PC-9 (cell line): ENCODE results near the gene ZBTB34. TPM values are rescaled to one million over a fixed set of nuclear protein-coding genes. Genes with fewer than 3 reads are reported as not detected.

Source experiments
- BruUV-seq: library from RNA; stranded (reverse); fragments of 400-500 nt; replicated peaks from 2 replicates; lab custom pipeline; 2021; lab: Mats Ljungman, UMichigan
- CTCF ChIA-PET: fragments of 300-600 bp; sonication (Branson Sonifier 250); formaldehyde crosslinking; loops from one replicate; lab custom pipeline; 2022; ENCODE audit warnings: antibody characterized with exemption; lab: Charles Lee
- POLR2A ChIA-PET: fragments of 300-600 bp; sonication (Branson Sonifier 250); formaldehyde crosslinking; loops from one replicate; lab custom pipeline; 2022; ENCODE audit warnings: antibody characterized with exemption; ENCODE audit not compliant: unreplicated experiment; lab: Charles Lee
- DNase-seq, 2 experiments: peaks; one replicate each; pipeline versions ENCODE4 v3.0.0 to v3.0.0-alpha.2; 2015 to 2022; ENCODE audit warnings: mixed read lengths in 1 of 2
- H2AFZ ChIP-seq: fragments of 200-600 bp; sonication (generic); 2 replicates; pipeline ENCODE4 v1.8.1; 2017; ENCODE audit warnings: antibody characterized with exemption
- H3F3A ChIP-seq: fragments of 200-600 bp; sonication (generic); 2 replicates; pipeline ENCODE4 v1.8.1; 2017; ENCODE audit warnings: antibody characterized with exemption, mild to moderate bottlenecking, low read depth; ENCODE audit not compliant: insufficient read depth
- H3K27ac ChIP-seq: fragments of 200-600 bp; sonication (generic); 2 replicates; pipeline ENCODE4 v1.6.1; 2016; ENCODE audit warnings: mixed run types
- H3K27me3 ChIP-seq: fragments of 200-600 bp; sonication (generic); 2 replicates; pipeline ENCODE4 v1.6.1; 2016; ENCODE audit warnings: low read depth, mixed run types; ENCODE audit not compliant: insufficient read depth
- H3K36me3 ChIP-seq: fragments of 200-600 bp; sonication (generic); 2 replicates; pipeline ENCODE4 v1.6.1; 2016; ENCODE audit warnings: low read depth, mixed run types
- H3K4me1 ChIP-seq: fragments of 200-600 bp; sonication (generic); replicated peaks from 2 replicates; pipeline ENCODE4 v1.6.1; 2016; ENCODE audit warnings: mixed run types; ENCODE audit not compliant: insufficient read depth
- H3K4me2 ChIP-seq: fragments of 200-600 bp; sonication (generic); 2 replicates; pipeline ENCODE4 v1.6.1; 2017; ENCODE audit warnings: mixed run types
- H3K4me3 ChIP-seq: fragments of 200-600 bp; sonication (generic); 2 replicates; pipeline ENCODE4 v1.6.1; 2016; ENCODE audit warnings: mixed run types
- H3K79me2 ChIP-seq: fragments of 200-600 bp; sonication (generic); 2 replicates; pipeline ENCODE4 v1.6.1; 2017; ENCODE audit warnings: low read depth, mixed run types
- H3K9me2 ChIP-seq: fragments of 200-600 bp; sonication (generic); 2 replicates; pipeline ENCODE4 v1.8.1; 2017; ENCODE audit warnings: mild to moderate bottlenecking; ENCODE audit not compliant: insufficient read depth
- H3K9me3 ChIP-seq: fragments of 200-600 bp; sonication (generic); 2 replicates; pipeline ENCODE4 v1.8.1; 2016; ENCODE audit warnings: low read depth; ENCODE audit not compliant: insufficient read depth
- H4K20me1 ChIP-seq: fragments of 200-600 bp; sonication (generic); 2 replicates; pipeline ENCODE4 v1.8.1; 2017; ENCODE audit not compliant: insufficient read depth
- CTCF ChIP-seq: fragments of 200-600 bp; sonication (generic); conservative IDR thresholded peaks from 2 replicates; pipeline ENCODE4 v1.6.1; 2017; ENCODE audit warnings: mixed run types, antibody characterized with exemption, mild to moderate bottlenecking, moderate library complexity
- EZH2 ChIP-seq: fragments of 200-600 bp; sonication (generic); IDR thresholded peaks from 2 replicates; pipeline ENCODE4 v1.8.0; 2017; ENCODE audit warnings: antibody characterized with exemption, low read depth
- intact Hi-C: fragments of 100-400 bp; cut with micrococcal nuclease; formaldehyde crosslinking; loops from one replicate; pipeline ENCODE4 v1.10.0; 2022; ENCODE audit not compliant: unreplicated experiment
- total RNA-seq: library from RNA; stranded (reverse); gene quantifications from 2 replicates; pipeline ENCODE4 v1.2.3, GENCODE V29; 2021

The ZBTB34 gene
- total RNA-seq, 1 experiment from 2014 or later = 9.0 TPM

- no TSS peak for BruUV-seq
- H3K4me3 ChIP-seq = no peak overlapping the region
- intact Hi-C loops = no loop called here
- no peaks in the 10 kb centered on the region for H3K36me3 ChIP-seq
- H3K4me1 ChIP-seq = no peaks in the 10 kb centered on the region
- no peak overlapping the region for H3K4me2 ChIP-seq
- POLR2A ChIA-PET = no interaction called here
- H3K27ac ChIP-seq = no peak overlapping the region
- no peaks in the 10 kb centered on the region for H3K9me2 ChIP-seq
- H3K27me3 ChIP-seq = no peaks in the 10 kb centered on the region
- TF ChIP-seq CTCF (no peak), EZH2 (no peak)
- no peak overlapping the region for H2AFZ ChIP-seq
- DNase-seq = no peak
- H3K9me3 ChIP-seq = no peaks in the 10 kb centered on the region
- no peaks in the 10 kb centered on the region for H4K20me1 ChIP-seq
- H3K79me2 ChIP-seq = no peaks in the 10 kb centered on the region
- CTCF ChIA-PET = no interaction called here
- H3F3A ChIP-seq = no peaks in the 10 kb centered on the region
Observed at GRCh38 chr9:126852086-126852688, 8.3 kb upstream of the ZBTB34 start.

- H3K27ac ChIP-seq = no peak overlapping the region
- intact Hi-C loops = no loop called here
- H3F3A ChIP-seq = no peaks in the 10 kb centered on the region
- H3K79me2 ChIP-seq = no peaks in the 10 kb centered on the region
- no peak overlapping the region for H3K4me3 ChIP-seq
- no peaks in the 10 kb centered on the region for H4K20me1 ChIP-seq
- DNase-seq = peak in 1 of 2 experiments; percentile 66
- TF ChIP-seq CTCF (no peak), EZH2 (no peak)
- ChIA-PET CTCF (no interaction called here), POLR2A (no interaction called here)
- no peaks in the 10 kb centered on the region for H3K36me3 ChIP-seq
- no peak overlapping the region for H3K4me2 ChIP-seq
- no peaks in the 10 kb centered on the region for H3K27me3 ChIP-seq
- H3K9me3 ChIP-seq = no peaks in the 10 kb centered on the region
- H3K9me2 ChIP-seq = no peaks in the 10 kb centered on the region
- H3K4me1 ChIP-seq = no peaks in the 10 kb centered on the region
- no peak overlapping the region for H2AFZ ChIP-seq
- BruUV-seq = no TSS peak
Observed at GRCh38 chr9:126853667-126854066, 6.8 kb upstream of the ZBTB34 start.

- H3K9me3 ChIP-seq = no peaks in the 10 kb centered on the region
- no TSS peak for BruUV-seq
- H3K4me2 ChIP-seq = no peak overlapping the region
- no peak overlapping the region for H2AFZ ChIP-seq
- no peaks in the 10 kb centered on the region for H4K20me1 ChIP-seq
- no peaks in the 10 kb centered on the region for H3K9me2 ChIP-seq
- no peak overlapping the region for H3K4me3 ChIP-seq
- no peaks in the 10 kb centered on the region for H3K4me1 ChIP-seq
- CTCF ChIA-PET = no interaction called here
- H3K27ac ChIP-seq = no peak overlapping the region
- no peak for DNase-seq
- no peaks in the 10 kb centered on the region for H3K27me3 ChIP-seq
- intact Hi-C loops = no loop called here
- TF ChIP-seq EZH2 (no peak), CTCF (no peak)
- POLR2A ChIA-PET = no interaction called here
- H3K36me3 ChIP-seq = no peaks in the 10 kb centered on the region
- H3F3A ChIP-seq = no peaks in the 10 kb centered on the region
- no peaks in the 10 kb centered on the region for H3K79me2 ChIP-seq
Observed at GRCh38 chr9:126854734-126855133, 5.7 kb upstream of the ZBTB34 start.
